K562 (cell line): ENCODE data around the gene HBEGF. TPM values are rescaled to one million over a fixed set of nuclear protein-coding genes. Genes with fewer than 3 reads are reported as not detected.
A peak's percentile ranks its signal among the peaks of the same experiment; 100 is the strongest.

Experiments
- ARNT ChIP-seq, 2 experiments: fragments of 450-650 bp; IDR thresholded peaks; 2 replicates each; pipeline ENCODE4 v1.6.1; 2016; ENCODE audit warnings: mild to moderate bottlenecking in 1 of 2
- BDP1 ChIP-seq: IDR thresholded peaks from 3 replicates; pipeline ENCODE4 v1.6.1; 2011; ENCODE audit not compliant: insufficient read length, insufficient read depth
- C11orf30 ChIP-seq: fragments of 450-650 bp; IDR thresholded peaks from 2 replicates; pipeline ENCODE4 v1.6.1; 2016; ENCODE audit warnings: low read depth, mild to moderate bottlenecking
- MAFF ChIP-seq: IDR thresholded peaks from 2 replicates; pipeline ENCODE4 v1.6.1; 2012; ENCODE audit warnings: low read length, improper control_type of control experiment
- MAFG ChIP-seq: fragments of 450-650 bp; conservative IDR thresholded peaks from 2 replicates; pipeline ENCODE4 v1.6.1; 2016; ENCODE audit warnings: missing genetic modification characterization, missing compliant biosample characterization
- MXI1 ChIP-seq: IDR thresholded peaks from 2 replicates; pipeline ENCODE4 v1.6.1; 2011; ENCODE audit warnings: low read depth, mild to moderate bottlenecking, improper control_type of control experiment, low read length
- NR2C2 ChIP-seq, 2 experiments: fragments of 200-800 bp in 1 of 2; sonication (Bioruptor generic) in 1 of 2; sonication (generic) in 1 of 2; formaldehyde crosslinking in 1 of 2; IDR thresholded peaks; 2 replicates each; pipeline versions ENCODE4 v1.6.1 to v1.8.0; 2016 to 2022; ENCODE audit warnings: mild to moderate bottlenecking in 1 of 2, missing compliant biosample characterization in 1 of 2, missing genetic modification characterization in 1 of 2, missing genetic modification reagents in 1 of 2
- NR2F6 ChIP-seq: fragments of 450-650 bp; formaldehyde crosslinking; IDR thresholded peaks from 2 replicates; pipeline ENCODE4 v1.4.0; 2020; ENCODE audit warnings: mild to moderate bottlenecking
- PCBP1 ChIP-seq: fragments of 200-400 bp; formaldehyde crosslinking; IDR thresholded peaks from 2 replicates; pipeline ENCODE4 v1.6.1; 2018; ENCODE audit warnings: mild to moderate bottlenecking, low read depth, low read length; ENCODE audit not compliant: poor library complexity, severe bottlenecking
- RFX7 ChIP-seq: fragments of 250-450 bp; sonication (Bioruptor Pico); IDR thresholded peaks from 2 replicates; pipeline ENCODE4 v1.5.1; 2021; ENCODE audit warnings: mild to moderate bottlenecking
- SMARCA4 ChIP-seq: fragments of 450-650 bp; IDR thresholded peaks from 2 replicates; pipeline ENCODE4 v1.6.1; 2016
- TAF9B ChIP-seq: fragments of 450-650 bp; IDR thresholded peaks from 2 replicates; pipeline ENCODE4 v1.6.1; 2018; ENCODE audit warnings: mild to moderate bottlenecking; ENCODE audit not compliant: partially characterized antibody
- TSC22D4 ChIP-seq: fragments of 450-650 bp; IDR thresholded peaks from 2 replicates; pipeline ENCODE4 v1.6.1; 2016; ENCODE audit warnings: missing genetic modification characterization, missing biosample characterization, control low read depth
- U2AF1 ChIP-seq: fragments of 200-400 bp; formaldehyde crosslinking; optimal IDR thresholded peaks from 2 replicates; pipeline ENCODE3; 2017; ENCODE audit warnings: mild to moderate bottlenecking, low read depth, low read length, moderate library complexity
- ZFP36 ChIP-seq: fragments of 150-350 bp; IDR thresholded peaks from 2 replicates; pipeline ENCODE4 v1.6.1; 2018; ENCODE audit warnings: low read length, low read depth; ENCODE audit not compliant: partially characterized antibody
- ZNF253 ChIP-seq: fragments of 250-450 bp; sonication (Bioruptor Pico); conservative IDR thresholded peaks from 2 replicates; pipeline ENCODE4 v1.6.1; 2021; ENCODE audit warnings: mild to moderate bottlenecking
- ZNF282 ChIP-seq: sonication (generic); formaldehyde crosslinking; IDR thresholded peaks from 2 replicates; pipeline ENCODE4 v1.8.1; 2023; ENCODE audit warnings: missing genetic modification reagents
- ZNF316 ChIP-seq: fragments of 450-650 bp; IDR thresholded peaks from 2 replicates; pipeline ENCODE4 v1.6.1; 2016
- ZNF354B ChIP-seq: fragments of 250-450 bp; sonication (Bioruptor Pico); IDR thresholded peaks from 2 replicates; pipeline ENCODE4 v1.4.0; 2020
- polyA plus RNA-seq, 8 experiments: library from polyadenylated mRNA; depleted of rRNA in 4 of 8; stranded (reverse) in 5 of 8; unstranded in 3 of 8; fragments of >200 nt; fragmentation: Nextera tagmentation in 2 of 8; fragmentation: Illumina TruSeq in 1 of 8; extraction: Ambion mirVana in 2 of 8; extraction: Trizol in 1 of 8; gene quantifications; 2 replicates each; pipeline versions ENCODE4 v1.2.1 to v1.2.3, GENCODE V29; 2011 to 2014; ENCODE audit warnings: inconsistent platforms in 1 of 8, missing spikeins in 1 of 8
- total RNA-seq, 7 experiments: library from RNA; depleted of rRNA in 6 of 7; stranded (reverse); fragments of >200 nt in 6 of 7; fragmentation: Illumina TruSeq in 2 of 7; extraction: Trizol in 2 of 7; gene quantifications; 2 replicates each; pipeline versions ENCODE4 v1.2.1 to v1.2.3, GENCODE V29; 2011 to 2021; ENCODE audit warnings: low replicate concordance in 1 of 7
- TF ChIP-seq, protein P1 (sequence below): fragments of 450-650 bp; conservative IDR thresholded peaks from 2 replicates; pipeline ENCODE4 v1.6.1; 2016; ENCODE audit warnings: missing genetic modification characterization, low read depth, mild to moderate bottlenecking, missing compliant biosample characterization, moderate library complexity
- TF ChIP-seq, protein P2 (sequence below): fragments of 250-450 bp; sonication (Bioruptor Pico); IDR thresholded peaks from 2 replicates; pipeline ENCODE4 v1.4.0; 2020; ENCODE audit warnings: mild to moderate bottlenecking
- TF ChIP-seq, protein P3 (sequence below): fragments of 200-400 bp; formaldehyde crosslinking; IDR thresholded peaks from 2 replicates; pipeline ENCODE4 v1.6.1; 2017; ENCODE audit warnings: mild to moderate bottlenecking, low read depth, low read length, moderate library complexity
- TF ChIP-seq, protein P4 (sequence below): fragments of 450-650 bp; IDR thresholded peaks from 2 replicates; pipeline ENCODE4 v1.6.1; 2017; ENCODE audit warnings: antibody characterized with exemption

Gene HBEGF
- total and polyA plus RNA-seq, 9 of the 15 experiments (the other 6 are each of a cell fraction or from before 2014, with no cell fraction given), result 0.11 to 1.1 (median 0.60) TPM

DNA sequence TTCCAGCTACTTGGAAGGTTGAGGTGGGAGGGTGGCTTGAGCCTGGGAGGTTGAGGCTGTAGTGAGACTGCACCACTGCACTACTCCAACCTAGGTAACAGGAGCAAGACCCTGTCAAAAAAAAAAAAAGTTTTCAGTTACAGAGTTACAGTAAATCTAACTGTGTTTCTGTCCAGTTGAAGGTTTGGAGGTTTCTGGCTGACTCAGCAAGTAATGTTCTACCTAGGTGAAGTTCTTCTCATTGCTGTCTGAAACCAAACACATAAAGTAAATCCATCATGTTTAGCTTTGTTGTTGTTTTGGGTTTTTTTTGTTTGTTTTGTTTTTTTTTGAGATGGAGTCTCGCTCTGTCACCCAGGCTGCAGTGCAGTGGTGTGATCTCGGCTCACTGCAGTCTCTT lies 47.3 kb upstream of the HBEGF start (continued):
- TF ChIP-seq PCBP1, result no peak
- TF ChIP-seq TSC22D4, result no peak
- TF ChIP-seq ZNF253, result no peak
- no peak for TF ChIP-seq ARNT (IDR thresholded peaks at IDR 0.05)
- TF ChIP-seq, protein P1, sequence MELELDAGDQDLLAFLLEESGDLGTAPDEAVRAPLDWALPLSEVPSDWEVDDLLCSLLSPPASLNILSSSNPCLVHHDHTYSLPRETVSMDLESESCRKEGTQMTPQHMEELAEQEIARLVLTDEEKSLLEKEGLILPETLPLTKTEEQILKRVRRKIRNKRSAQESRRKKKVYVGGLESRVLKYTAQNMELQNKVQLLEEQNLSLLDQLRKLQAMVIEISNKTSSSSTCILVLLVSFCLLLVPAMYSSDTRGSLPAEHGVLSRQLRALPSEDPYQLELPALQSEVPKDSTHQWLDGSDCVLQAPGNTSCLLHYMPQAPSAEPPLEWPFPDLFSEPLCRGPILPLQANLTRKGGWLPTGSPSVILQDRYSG (tag), result no peak
- TF ChIP-seq ZNF282 (CRISPR knock-in tag), result no peak
- no peak for TF ChIP-seq ZNF354B (CRISPR knock-in tag)
- TF ChIP-seq U2AF1, result no peak
- no peak for TF ChIP-seq SMARCA4
- no peak for TF ChIP-seq NR2F6
- peak; percentile 81 for TF ChIP-seq MAFG (tag)
- peak; percentile 87 for TF ChIP-seq MAFF
- TF ChIP-seq, protein P2, sequence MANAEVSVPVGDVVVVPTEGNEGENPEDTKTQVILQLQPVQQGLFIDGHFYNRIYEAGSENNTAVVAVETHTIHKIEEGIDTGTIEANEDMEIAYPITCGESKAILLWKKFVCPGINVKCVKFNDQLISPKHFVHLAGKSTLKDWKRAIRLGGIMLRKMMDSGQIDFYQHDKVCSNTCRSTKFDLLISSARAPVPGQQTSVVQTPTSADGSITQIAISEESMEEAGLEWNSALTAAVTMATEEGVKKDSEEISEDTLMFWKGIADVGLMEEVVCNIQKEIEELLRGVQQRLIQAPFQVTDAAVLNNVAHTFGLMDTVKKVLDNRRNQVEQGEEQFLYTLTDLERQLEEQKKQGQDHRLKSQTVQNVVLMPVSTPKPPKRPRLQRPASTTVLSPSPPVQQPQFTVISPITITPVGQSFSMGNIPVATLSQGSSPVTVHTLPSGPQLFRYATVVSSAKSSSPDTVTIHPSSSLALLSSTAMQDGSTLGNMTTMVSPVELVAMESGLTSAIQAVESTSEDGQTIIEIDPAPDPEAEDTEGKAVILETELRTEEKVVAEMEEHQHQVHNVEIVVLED (CRISPR knock-in tag), result no peak
- TF ChIP-seq MXI1, result no peak
- TF ChIP-seq TAF9B, result no peak
- peak; percentile 89 for TF ChIP-seq C11orf30
- TF ChIP-seq ZFP36, result no peak
- TF ChIP-seq, protein P3, sequence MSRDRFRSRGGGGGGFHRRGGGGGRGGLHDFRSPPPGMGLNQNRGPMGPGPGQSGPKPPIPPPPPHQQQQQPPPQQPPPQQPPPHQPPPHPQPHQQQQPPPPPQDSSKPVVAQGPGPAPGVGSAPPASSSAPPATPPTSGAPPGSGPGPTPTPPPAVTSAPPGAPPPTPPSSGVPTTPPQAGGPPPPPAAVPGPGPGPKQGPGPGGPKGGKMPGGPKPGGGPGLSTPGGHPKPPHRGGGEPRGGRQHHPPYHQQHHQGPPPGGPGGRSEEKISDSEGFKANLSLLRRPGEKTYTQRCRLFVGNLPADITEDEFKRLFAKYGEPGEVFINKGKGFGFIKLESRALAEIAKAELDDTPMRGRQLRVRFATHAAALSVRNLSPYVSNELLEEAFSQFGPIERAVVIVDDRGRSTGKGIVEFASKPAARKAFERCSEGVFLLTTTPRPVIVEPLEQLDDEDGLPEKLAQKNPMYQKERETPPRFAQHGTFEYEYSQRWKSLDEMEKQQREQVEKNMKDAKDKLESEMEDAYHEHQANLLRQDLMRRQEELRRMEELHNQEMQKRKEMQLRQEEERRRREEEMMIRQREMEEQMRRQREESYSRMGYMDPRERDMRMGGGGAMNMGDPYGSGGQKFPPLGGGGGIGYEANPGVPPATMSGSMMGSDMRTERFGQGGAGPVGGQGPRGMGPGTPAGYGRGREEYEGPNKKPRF, result no peak
- peak; percentile 95 for TF ChIP-seq ZNF316
- no peak for TF ChIP-seq RFX7
- no peak for TF ChIP-seq BDP1
- TF ChIP-seq, protein P4, sequence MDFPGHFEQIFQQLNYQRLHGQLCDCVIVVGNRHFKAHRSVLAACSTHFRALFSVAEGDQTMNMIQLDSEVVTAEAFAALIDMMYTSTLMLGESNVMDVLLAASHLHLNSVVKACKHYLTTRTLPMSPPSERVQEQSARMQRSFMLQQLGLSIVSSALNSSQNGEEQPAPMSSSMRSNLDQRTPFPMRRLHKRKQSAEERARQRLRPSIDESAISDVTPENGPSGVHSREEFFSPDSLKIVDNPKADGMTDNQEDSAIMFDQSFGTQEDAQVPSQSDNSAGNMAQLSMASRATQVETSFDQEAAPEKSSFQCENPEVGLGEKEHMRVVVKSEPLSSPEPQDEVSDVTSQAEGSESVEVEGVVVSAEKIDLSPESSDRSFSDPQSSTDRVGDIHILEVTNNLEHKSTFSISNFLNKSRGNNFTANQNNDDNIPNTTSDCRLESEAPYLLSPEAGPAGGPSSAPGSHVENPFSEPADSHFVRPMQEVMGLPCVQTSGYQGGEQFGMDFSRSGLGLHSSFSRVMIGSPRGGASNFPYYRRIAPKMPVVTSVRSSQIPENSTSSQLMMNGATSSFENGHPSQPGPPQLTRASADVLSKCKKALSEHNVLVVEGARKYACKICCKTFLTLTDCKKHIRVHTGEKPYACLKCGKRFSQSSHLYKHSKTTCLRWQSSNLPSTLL, result no peak
- TF ChIP-seq NR2C2 (CRISPR knock-in tag; IDR thresholded peaks at IDR 0.05), result no peak
- TF ChIP-seq NR2C2 (tag; IDR thresholded peaks at IDR 0.05), result no peak
